HUES6 (cell line): ENCODE results near the gene COL4A1.

ENCODE experiments used
- H3K27ac ChIP-seq: 2 replicates; pipeline ENCODE4 v1.7.0; 2013; ENCODE audit warnings: low read depth, mild to moderate bottlenecking, low read length, inconsistent platforms
- H3K27me3 ChIP-seq: 2 replicates; pipeline ENCODE4 v1.6.1; 2013; ENCODE audit warnings: low read length; ENCODE audit not compliant: control insufficient read depth, insufficient read depth
- H3K36me3 ChIP-seq: 2 replicates; pipeline ENCODE4 v1.6.1; 2013; ENCODE audit warnings: low read length; ENCODE audit not compliant: control insufficient read depth, insufficient read depth
- H3K4me1 ChIP-seq: 2 replicates; pipeline ENCODE4 v1.6.1; 2013; ENCODE audit warnings: low read length; ENCODE audit not compliant: control insufficient read depth, insufficient read depth
- H3K4me3 ChIP-seq: 2 replicates; pipeline ENCODE4 v1.5.1; 2013; ENCODE audit warnings: low read depth, low read length
- H3K9ac ChIP-seq: one replicate; pipeline ENCODE4 v1.6.1; 2013; ENCODE audit warnings: mild to moderate bottlenecking, low read length
- H3K9me3 ChIP-seq: 2 replicates; pipeline ENCODE4 v1.6.1; 2013; ENCODE audit warnings: low read depth, low read length; ENCODE audit not compliant: control insufficient read depth, insufficient read depth

Gene COL4A1

DNA sequence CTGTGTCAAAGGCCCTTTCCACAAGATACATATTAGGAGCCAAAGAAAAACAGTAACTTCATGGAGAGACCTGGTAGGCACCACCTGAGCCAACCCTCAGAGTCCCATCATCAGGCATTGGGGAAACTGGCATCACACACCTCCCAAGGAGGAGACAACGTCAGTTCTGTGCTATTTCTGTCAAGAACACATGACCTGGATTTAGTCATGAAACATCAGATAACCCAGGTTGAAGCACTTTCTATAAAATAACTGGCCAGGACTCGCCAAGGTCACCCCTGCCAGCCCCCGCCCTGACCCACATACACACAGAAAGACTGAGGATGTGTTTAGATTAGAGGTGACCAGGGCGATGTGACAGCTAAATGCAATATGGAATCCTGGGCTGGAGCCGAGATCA is 35.6 kb downstream of the COL4A1 start:
- Histone ChIP-seq H3K9me3 (no peaks in the 10 kb centered on the region), H3K9ac (no peak overlapping the region), H3K27me3 (no peaks in the 10 kb centered on the region), H3K36me3 (no peaks in the 10 kb centered on the region), H3K27ac (no peak overlapping the region), H3K4me1 (peaks cover 4% of the 10 kb centered on the region; the same call in 1 of the 2 replicates), H3K4me3 (no peak overlapping the region)

GRCh38 chr13:110270507-110270906 is 36.5 kb downstream of the COL4A1 start:
- Histone ChIP-seq H3K27me3 (no peaks in the 10 kb centered on the region), H3K4me3 (no peak overlapping the region), H3K9me3 (no peaks in the 10 kb centered on the region), H3K4me1 (peaks cover 9% of the 10 kb centered on the region; the same call in 1 of the 2 replicates), H3K27ac (no peak overlapping the region), H3K9ac (no peak overlapping the region), H3K36me3 (no peaks in the 10 kb centered on the region)

GRCh38 chr13:110269509-110270185 is 37.3 kb downstream of the COL4A1 start:
- H3K36me3 ChIP-seq = no peaks in the 10 kb centered on the region
- no peak overlapping the region for H3K9ac ChIP-seq
- H3K4me1 ChIP-seq = peaks cover 17% of the 10 kb centered on the region
- no peaks in the 10 kb centered on the region for H3K27me3 ChIP-seq
- no peak overlapping the region for H3K27ac ChIP-seq
- no peaks in the 10 kb centered on the region for H3K9me3 ChIP-seq
- H3K4me3 ChIP-seq = no peak overlapping the region

- H3K4me3 ChIP-seq = no peak overlapping the region
- peaks cover 25% of the 10 kb centered on the region for H3K4me1 ChIP-seq
- no peaks in the 10 kb centered on the region for H3K36me3 ChIP-seq
- no peak overlapping the region for H3K9ac ChIP-seq
- no peak overlapping the region for H3K27ac ChIP-seq
- no peaks in the 10 kb centered on the region for H3K27me3 ChIP-seq
- H3K9me3 ChIP-seq = no peaks in the 10 kb centered on the region
These were observed 38.3 kb downstream of the COL4A1 start for GRCh38 chr13:110268576-110269185.

DNA sequence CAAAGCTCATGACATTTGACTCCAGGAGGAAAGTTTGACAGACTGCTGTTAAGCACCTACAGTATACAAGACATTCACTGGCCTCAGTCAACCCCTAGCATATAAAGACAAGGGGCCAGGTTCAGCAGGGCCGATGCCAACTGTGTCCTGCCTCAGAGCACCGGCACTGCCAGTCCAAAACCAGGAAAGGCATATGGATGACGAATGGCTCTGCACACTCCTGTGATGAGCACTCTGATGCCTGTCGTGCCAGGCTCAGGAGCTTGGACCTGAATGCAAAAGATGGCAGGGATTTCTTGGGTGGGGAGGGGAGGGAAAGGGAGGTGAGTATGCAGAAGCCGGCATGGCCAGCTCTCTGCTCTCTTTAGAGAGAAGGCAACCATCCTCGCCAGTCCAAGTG is 38.9 kb downstream of the COL4A1 start:
- Histone ChIP-seq H3K4me3 (no peak overlapping the region), H3K27me3 (no peaks in the 10 kb centered on the region), H3K4me1 (peaks cover 25% of the 10 kb centered on the region), H3K9me3 (no peaks in the 10 kb centered on the region), H3K36me3 (no peaks in the 10 kb centered on the region), H3K9ac (no peak overlapping the region), H3K27ac (no peak overlapping the region)

- Histone ChIP-seq H3K9me3 (no peaks in the 10 kb centered on the region), H3K4me3 (no peak overlapping the region), H3K4me1 (peaks cover 29% of the 10 kb centered on the region), H3K9ac (no peak overlapping the region), H3K27me3 (no peaks in the 10 kb centered on the region), H3K27ac (no peak overlapping the region), H3K36me3 (no peaks in the 10 kb centered on the region)
These were observed 40.0 kb downstream of the COL4A1 start for GRCh38 chr13:110266983-110267382.

GRCh38 chr13:110266431-110266809 is 40.5 kb downstream of the COL4A1 start:
- Histone ChIP-seq H3K36me3 (no peaks in the 10 kb centered on the region), H3K27me3 (no peaks in the 10 kb centered on the region), H3K27ac (no peak overlapping the region), H3K9ac (no peak overlapping the region), H3K4me1 (peaks cover 35% of the 10 kb centered on the region), H3K4me3 (no peak overlapping the region), H3K9me3 (no peaks in the 10 kb centered on the region)

GRCh38 chr13:110265682-110266430 is 41.1 kb downstream of the COL4A1 start:
- peaks cover 38% of the 10 kb centered on the region for H3K4me1 ChIP-seq
- no peaks in the 10 kb centered on the region for H3K9me3 ChIP-seq
- no peak overlapping the region for H3K4me3 ChIP-seq
- H3K27me3 ChIP-seq = no peaks in the 10 kb centered on the region
- H3K9ac ChIP-seq = no peak overlapping the region
- no peak overlapping the region for H3K27ac ChIP-seq
- no peaks in the 10 kb centered on the region for H3K36me3 ChIP-seq

DNA sequence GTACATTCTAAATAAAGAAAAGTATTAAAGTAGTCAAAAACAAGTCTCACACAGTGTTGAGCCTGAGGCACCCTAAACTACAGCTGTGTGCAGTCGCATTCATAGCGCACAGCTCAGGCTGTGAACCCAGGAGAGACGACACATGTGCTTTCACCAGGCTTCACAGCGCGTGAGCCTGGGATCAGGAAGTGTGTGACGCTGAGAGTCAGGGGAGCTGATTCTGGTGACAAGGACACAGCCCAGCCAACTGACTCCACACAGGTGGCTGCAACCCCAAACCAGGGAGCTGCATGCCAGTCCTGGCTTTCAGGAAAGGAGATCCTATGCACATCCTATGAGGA is 41.6 kb downstream of the COL4A1 start:
- Histone ChIP-seq H3K27me3 (no peaks in the 10 kb centered on the region), H3K9me3 (no peaks in the 10 kb centered on the region), H3K27ac (no peak overlapping the region), H3K9ac (no peak overlapping the region), H3K4me3 (no peak overlapping the region), H3K4me1 (peaks cover 38% of the 10 kb centered on the region), H3K36me3 (no peaks in the 10 kb centered on the region)

DNA sequence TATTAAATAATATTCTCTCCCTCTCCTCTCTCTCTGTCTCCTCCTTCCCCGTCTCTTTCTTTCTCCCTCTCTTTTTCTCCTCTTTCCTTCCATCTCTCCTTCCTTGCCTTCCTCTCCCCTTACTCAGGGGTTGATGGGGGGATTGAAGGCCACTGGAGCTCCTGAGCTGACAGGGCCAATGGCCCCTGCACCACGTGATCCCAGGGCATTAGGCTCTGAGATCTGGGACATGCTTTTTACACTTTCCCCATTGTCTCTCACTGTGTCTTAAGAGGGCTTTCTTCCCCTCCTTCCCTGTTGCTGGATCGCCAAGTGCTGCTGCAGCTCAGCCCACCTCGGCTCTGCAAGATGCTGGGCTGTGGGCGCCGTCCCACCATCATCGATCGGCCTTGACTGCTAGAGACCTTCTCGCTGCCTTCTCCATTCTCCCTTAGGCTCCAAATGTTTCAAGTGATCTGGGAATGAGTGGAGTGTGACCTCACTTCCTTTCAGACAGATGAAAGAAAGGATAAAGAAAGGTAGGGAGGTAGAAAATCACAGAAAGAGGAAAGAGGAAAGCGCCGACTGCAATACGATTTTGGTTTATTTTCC is 42.2 kb downstream of the COL4A1 start:
- Histone ChIP-seq H3K4me1 (peaks cover 38% of the 10 kb centered on the region), H3K27me3 (no peaks in the 10 kb centered on the region), H3K4me3 (no peak overlapping the region), H3K27ac (no peak overlapping the region), H3K9me3 (no peaks in the 10 kb centered on the region), H3K36me3 (peaks cover 1% of the 10 kb centered on the region; the same call in 1 of the 2 replicates), H3K9ac (no peak overlapping the region)

DNA sequence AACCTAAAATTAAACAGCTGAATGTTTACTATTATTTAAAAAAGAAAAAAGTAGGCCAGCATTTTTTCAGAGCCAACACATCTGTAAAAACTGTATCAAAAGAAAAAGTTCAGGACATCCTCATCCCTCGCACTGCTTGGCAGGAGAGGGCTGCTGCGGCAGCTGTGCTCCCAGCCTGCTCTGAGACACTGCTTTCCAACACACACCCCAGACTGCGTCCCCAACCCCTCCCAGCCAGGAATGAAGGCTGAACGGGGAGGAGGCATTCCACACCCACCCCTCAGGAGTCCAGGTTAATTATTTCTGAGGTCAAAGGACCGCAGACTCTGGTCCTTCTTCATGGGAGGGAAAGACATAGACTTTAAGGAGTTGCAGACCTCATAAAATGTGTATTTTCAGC is 43.1 kb downstream of the COL4A1 start:
- H3K4me1 ChIP-seq = peaks cover 38% of the 10 kb centered on the region
- no peaks in the 10 kb centered on the region for H3K9me3 ChIP-seq
- H3K27me3 ChIP-seq = no peaks in the 10 kb centered on the region
- peaks cover 3% of the 10 kb centered on the region; the same call in 1 of the 2 replicates for H3K36me3 ChIP-seq
- no peak overlapping the region for H3K4me3 ChIP-seq
- H3K9ac ChIP-seq = no peak overlapping the region
- H3K27ac ChIP-seq = no peak overlapping the region
